Activated T-cell treated with anti-CD3 and anti-CD28 coated beads, Interleukin-2, amount 50 U/mL, for 72 hours (primary cell): ENCODE measurements around the gene WIPF2. TPM values are rescaled to one million over a fixed set of nuclear protein-coding genes. Genes with fewer than 3 reads are reported as not detected.

Experiments used
- ATAC-seq, 2 donors: fragments of 150-1000 bp; cut with Tn5 transposase; replicated peaks in 1 of 2; 2 replicates each; pipeline ENCODE4 v1.10.0; 2021; ENCODE audit warnings: moderate library complexity in 2 of 2, mild to moderate bottlenecking in 1 of 2
- DNase-seq, 2 donors: peaks; one replicate each; pipeline ENCODE4 v3.0.0; 2021 to 2022; ENCODE audit warnings: mixed read lengths in 1 of 2
- H3K27ac Mint-ChIP-seq: one replicate; pipeline ENCODE4 v1.8.0; 2022; ENCODE audit warnings: mild to moderate bottlenecking, moderate library complexity, mixed read lengths
- H3K27me3 Mint-ChIP-seq: one replicate; pipeline ENCODE4 v1.8.0; 2022; ENCODE audit warnings: low read depth, mixed read lengths
- H3K36me3 Mint-ChIP-seq, 2 donors: one replicate each; pipeline ENCODE4 v1.8.0; 2022; ENCODE audit warnings: mixed read lengths in 2 of 2, mild to moderate bottlenecking in 1 of 2; ENCODE audit not compliant: insufficient read depth in 2 of 2
- H3K4me1 Mint-ChIP-seq: one replicate; pipeline ENCODE4 v1.8.0; 2022; ENCODE audit warnings: low read depth, mixed read lengths
- H3K4me3 Mint-ChIP-seq, 2 donors: one replicate each; pipeline ENCODE4 v1.8.0; 2022; ENCODE audit warnings: mild to moderate bottlenecking in 2 of 2, mixed read lengths in 2 of 2, moderate library complexity in 2 of 2
- H3K9me3 Mint-ChIP-seq, 2 donors: one replicate each; pipeline ENCODE4 v1.8.0; 2022; ENCODE audit warnings: mixed read lengths in 2 of 2
- total RNA-seq, 2 donors: library from RNA; stranded (reverse); gene quantifications; one replicate each; pipeline ENCODE4 v1.2.3, GENCODE V29; 2022

WIPF2 gene
- total RNA-seq, 2 donors from 2014 or later = 31.5 to 35.5 TPM

- H3K36me3 Mint-ChIP-seq = peaks cover 6 to 7% of the 10 kb centered on the region in 2 donors
Measured at GRCh38 chr17:40278414-40278813, 59.3 kb downstream of the WIPF2 start.

GRCh38 chr17:40279402-40279801, 60.3 kb downstream of the WIPF2 start:
- Mint-ChIP-seq H3K4me1 (peaks cover 30% of the 10 kb centered on the region), H3K36me3 (peaks cover 4 to 5% of the 10 kb centered on the region in 2 donors), H3K4me3 (no peak overlapping the region), H3K9me3 (no peaks in the 10 kb centered on the region), H3K27me3 (no peaks in the 10 kb centered on the region), H3K27ac (no peak overlapping the region)
- no peak for ATAC-seq
- no peak for DNase-seq

More at GRCh38 chr17:40278414-40278813, 59.3 kb downstream of the WIPF2 start:
- Mint-ChIP-seq H3K4me1 (peaks cover 20% of the 10 kb centered on the region), H3K27me3 (no peaks in the 10 kb centered on the region), H3K27ac (peak overlapping the region; percentile 73), H3K9me3 (no peaks in the 10 kb centered on the region), H3K4me3 (no peak overlapping the region)
- DNase-seq = no peak
- no peak for ATAC-seq

GRCh38 chr17:40281663-40282062, 62.6 kb downstream of the WIPF2 start:
- no peak for DNase-seq
- peaks cover 37% of the 10 kb centered on the region for H3K4me1 Mint-ChIP-seq
- peak overlapping the region in 1 of 2 donors; percentile 7 for H3K4me3 Mint-ChIP-seq
- ATAC-seq = no peak
- peak overlapping the region; percentile 29 for H3K27ac Mint-ChIP-seq
- H3K36me3 Mint-ChIP-seq = peaks cover 0 to 4% of the 10 kb centered on the region in 2 donors
- no peaks in the 10 kb centered on the region for H3K27me3 Mint-ChIP-seq
- no peaks in the 10 kb centered on the region for H3K9me3 Mint-ChIP-seq

GRCh38 chr17:40283662-40284061, 64.6 kb downstream of the WIPF2 start:
- DNase-seq = peak; percentile 34 to 51
- no peaks in the 10 kb centered on the region for H3K9me3 Mint-ChIP-seq
- H3K36me3 Mint-ChIP-seq = peaks cover 5 to 6% of the 10 kb centered on the region in 2 donors
- H3K4me1 Mint-ChIP-seq = peaks cover 49% of the 10 kb centered on the region
- H3K4me3 Mint-ChIP-seq = peak overlapping the region; percentile 60 to 73
- H3K27ac Mint-ChIP-seq = peak overlapping the region; percentile 75
- ATAC-seq = peak; percentile 64 to 69
- no peaks in the 10 kb centered on the region for H3K27me3 Mint-ChIP-seq

- no peak for ATAC-seq
- Mint-ChIP-seq H3K4me3 (peak overlapping the region; percentile 69 to 73), H3K27me3 (no peaks in the 10 kb centered on the region)
Measured at GRCh38 chr17:40284085-40284713, 65.1 kb downstream of the WIPF2 start.

GRCh38 chr17:40286473-40286872, 67.4 kb downstream of the WIPF2 start:
- Mint-ChIP-seq H3K36me3 (peaks cover 19 to 26% of the 10 kb centered on the region in 2 donors), H3K4me3 (peak overlapping the region in 1 of 2 donors; percentile 22), H3K27me3 (no peaks in the 10 kb centered on the region), H3K27ac (peak overlapping the region; percentile 20), H3K9me3 (no peaks in the 10 kb centered on the region), H3K4me1 (peaks cover 69% of the 10 kb centered on the region)
- DNase-seq (no peak), ATAC-seq (no peak)

More at GRCh38 chr17:40284085-40284713, 65.1 kb downstream of the WIPF2 start:
- Mint-ChIP-seq H3K27ac (peak overlapping the region; percentile 22), H3K36me3 (peaks cover 6 to 7% of the 10 kb centered on the region in 2 donors), H3K4me1 (peaks cover 54% of the 10 kb centered on the region), H3K9me3 (no peaks in the 10 kb centered on the region)
- no peak for DNase-seq

- DNase-seq = no peak
- Mint-ChIP-seq H3K4me3 (peak overlapping the region; percentile 92 to 97), H3K27me3 (no peaks in the 10 kb centered on the region), H3K9me3 (no peaks in the 10 kb centered on the region), H3K4me1 (peaks cover 63% of the 10 kb centered on the region), H3K36me3 (peaks cover 19 to 29% of the 10 kb centered on the region in 2 donors), H3K27ac (peak overlapping the region; percentile 90)
- no peak for ATAC-seq
Measured at GRCh38 chr17:40287159-40287493, 68.0 kb downstream of the WIPF2 start.

- peak; percentile 87 for ATAC-seq
- peak; percentile 98 to 99 for DNase-seq
- H3K4me1 Mint-ChIP-seq = peaks cover 57% of the 10 kb centered on the region
- H3K27me3 Mint-ChIP-seq = no peaks in the 10 kb centered on the region
- peak within 1 kb of the TSS; percentile 90 for H3K27ac Mint-ChIP-seq
- peaks cover 19 to 32% of the 10 kb centered on the region in 2 donors for H3K36me3 Mint-ChIP-seq
- peak within 1 kb of the TSS; percentile 92 to 97 for H3K4me3 Mint-ChIP-seq
- H3K9me3 Mint-ChIP-seq = no peaks in the 10 kb centered on the region
Measured at GRCh38 chr17:40287494-40288369, 68.6 kb downstream of the WIPF2 start, which contains the start of gene CDC6. Gene CDC6 (plus strand): TSS chr17:40287879. CDS start chr17:40289421, 1,542 bp downstream.

GRCh38 chr17:40290629-40291280, 71.7 kb downstream of the WIPF2 start:
- ATAC-seq (no peak), DNase-seq (peak in 1 of 2 donors; percentile 61)
- H3K9me3 Mint-ChIP-seq = no peaks in the 10 kb centered on the region
- H3K27ac Mint-ChIP-seq = peak overlapping the region; percentile 89
- peak overlapping the region in 1 of 2 donors; percentile 69 for H3K4me3 Mint-ChIP-seq
- no peaks in the 10 kb centered on the region for H3K27me3 Mint-ChIP-seq
- peaks cover 52% of the 10 kb centered on the region for H3K4me1 Mint-ChIP-seq
- peaks cover 28 to 56% of the 10 kb centered on the region in 2 donors for H3K36me3 Mint-ChIP-seq

GRCh38 chr17:40291281-40291664, 72.2 kb downstream of the WIPF2 start:
- peak overlapping the region in 1 of 2 donors; percentile 69 for H3K4me3 Mint-ChIP-seq
- ATAC-seq (no peak), DNase-seq (no peak)
- peak overlapping the region; percentile 89 for H3K27ac Mint-ChIP-seq
- no peaks in the 10 kb centered on the region for H3K27me3 Mint-ChIP-seq
- no peaks in the 10 kb centered on the region for H3K9me3 Mint-ChIP-seq
- peaks cover 31 to 61% of the 10 kb centered on the region in 2 donors for H3K36me3 Mint-ChIP-seq
- H3K4me1 Mint-ChIP-seq = peaks cover 57% of the 10 kb centered on the region

GRCh38 chr17:40293363-40293762, 74.3 kb downstream of the WIPF2 start:
- no peak for DNase-seq
- peaks cover 44% of the 10 kb centered on the region for H3K4me1 Mint-ChIP-seq
- H3K27me3 Mint-ChIP-seq = no peaks in the 10 kb centered on the region
- no peak overlapping the region for H3K4me3 Mint-ChIP-seq
- H3K9me3 Mint-ChIP-seq = no peaks in the 10 kb centered on the region
- no peak for ATAC-seq
- H3K36me3 Mint-ChIP-seq = peaks cover 29 to 65% of the 10 kb centered on the region in 2 donors
- H3K27ac Mint-ChIP-seq = no peak overlapping the region

GRCh38 chr17:40295488-40296436, 76.7 kb downstream of the WIPF2 start:
- ATAC-seq = peak; percentile 83 to 86
- Mint-ChIP-seq H3K36me3 (peaks cover 21 to 65% of the 10 kb centered on the region in 2 donors), H3K27ac (peak overlapping the region; percentile 9), H3K27me3 (no peaks in the 10 kb centered on the region), H3K4me3 (peak overlapping the region; percentile 47 to 59), H3K4me1 (peaks cover 26% of the 10 kb centered on the region), H3K9me3 (no peaks in the 10 kb centered on the region)
- no peak for DNase-seq
